Gastrocnemius medialis (tissue), 4 donors: ENCODE results near the gene REL.

Experiments used
- POLR2A ChIP-seq, 2 donors: fragments of 450-650 bp; IDR thresholded peaks; one replicate each; pipeline ENCODE4 v1.6.1; 2017; ENCODE audit warnings: antibody characterized with exemption in 2 of 2, mild to moderate bottlenecking in 2 of 2, moderate library complexity in 2 of 2
- TF ChIP-seq, protein P1 (sequence below), 5 experiments: fragments of 450-650 bp in 3 of 5; fragments of 200-600 bp in 2 of 5; sonication (generic) in 2 of 5; IDR thresholded peaks in 4 of 5; conservative IDR thresholded peaks in 1 of 5; 1 replicate in 4 of 5; 2 replicates in 1 of 5; pipeline ENCODE4 v1.5.1; 2016 to 2019; ENCODE audit warnings: antibody characterized with exemption in 5 of 5, mild to moderate bottlenecking in 3 of 5, moderate library complexity in 3 of 5

DNA sequence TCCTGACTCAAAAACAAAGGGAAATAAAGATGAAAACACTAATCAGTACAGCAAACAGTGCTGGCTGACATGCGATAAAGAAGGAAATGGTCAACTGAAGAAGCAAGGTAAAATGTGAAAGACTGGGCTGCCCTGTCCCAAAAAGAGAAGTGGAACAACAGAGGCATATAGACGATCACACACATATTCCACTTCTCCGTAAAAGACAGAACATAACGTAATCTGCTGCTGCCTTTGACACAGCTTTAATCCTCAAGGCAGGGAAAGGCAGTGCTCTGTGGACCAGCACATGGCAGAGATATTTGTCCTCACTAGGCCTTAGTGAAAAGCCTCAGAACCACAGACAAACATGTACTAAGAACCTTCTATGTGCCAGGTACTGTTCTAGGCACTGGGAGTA is 24.3 kb upstream of the REL start:
- no peak for TF ChIP-seq POLR2A (IDR thresholded peaks at IDR 0.05)
- TF ChIP-seq, protein P1, sequence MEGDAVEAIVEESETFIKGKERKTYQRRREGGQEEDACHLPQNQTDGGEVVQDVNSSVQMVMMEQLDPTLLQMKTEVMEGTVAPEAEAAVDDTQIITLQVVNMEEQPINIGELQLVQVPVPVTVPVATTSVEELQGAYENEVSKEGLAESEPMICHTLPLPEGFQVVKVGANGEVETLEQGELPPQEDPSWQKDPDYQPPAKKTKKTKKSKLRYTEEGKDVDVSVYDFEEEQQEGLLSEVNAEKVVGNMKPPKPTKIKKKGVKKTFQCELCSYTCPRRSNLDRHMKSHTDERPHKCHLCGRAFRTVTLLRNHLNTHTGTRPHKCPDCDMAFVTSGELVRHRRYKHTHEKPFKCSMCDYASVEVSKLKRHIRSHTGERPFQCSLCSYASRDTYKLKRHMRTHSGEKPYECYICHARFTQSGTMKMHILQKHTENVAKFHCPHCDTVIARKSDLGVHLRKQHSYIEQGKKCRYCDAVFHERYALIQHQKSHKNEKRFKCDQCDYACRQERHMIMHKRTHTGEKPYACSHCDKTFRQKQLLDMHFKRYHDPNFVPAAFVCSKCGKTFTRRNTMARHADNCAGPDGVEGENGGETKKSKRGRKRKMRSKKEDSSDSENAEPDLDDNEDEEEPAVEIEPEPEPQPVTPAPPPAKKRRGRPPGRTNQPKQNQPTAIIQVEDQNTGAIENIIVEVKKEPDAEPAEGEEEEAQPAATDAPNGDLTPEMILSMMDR (IDR thresholded peaks at IDR 0.05 in 4 of 5, conservative IDR thresholded peaks at IDR 0.05 in 1 of 5) = no peak
